GM21390 (cell line): ENCODE data around the gene GINS2.

Experiments used
- ATAC-seq: cut with Tn5 transposase; IDR thresholded peaks from one replicate; pipeline ENCODE4 v1.9.1; 2021; ENCODE audit not compliant: unreplicated experiment

GINS2 gene

GRCh38 chr16:85668676-85669424 is 19.9 kb downstream of the GINS2 start:
- no peak for ATAC-seq

DNA sequence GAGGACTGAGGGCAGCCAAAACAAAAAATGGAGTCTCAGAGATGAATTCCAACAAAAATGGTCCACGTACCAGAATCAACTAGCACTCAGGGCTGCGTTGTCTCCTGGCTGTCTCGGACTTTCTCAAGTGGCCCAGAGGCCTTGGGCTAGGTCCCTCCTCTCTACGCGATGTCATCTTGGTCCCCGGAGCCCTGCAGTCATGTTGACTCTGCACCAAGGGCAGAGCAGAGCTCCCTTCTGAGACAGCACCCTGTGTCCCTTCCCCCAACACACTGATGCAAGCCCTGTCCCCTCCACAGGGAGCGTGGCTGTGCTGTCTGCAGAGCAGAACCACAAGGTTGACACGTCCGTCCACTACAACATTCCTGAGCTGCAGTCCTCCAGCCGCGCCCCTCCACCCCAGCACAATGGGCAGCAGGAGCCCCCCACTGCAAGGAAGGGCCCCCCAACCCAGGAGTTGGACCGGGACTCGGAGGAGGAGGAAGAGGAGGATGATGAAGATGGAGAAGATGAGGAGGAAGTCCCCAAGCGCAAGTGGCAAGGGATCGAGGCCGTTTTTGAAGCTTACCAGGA is 20.8 kb downstream of the GINS2 start:
- no peak for ATAC-seq

GRCh38 chr16:85667261-85667660 is 21.5 kb downstream of the GINS2 start:
- no peak for ATAC-seq

DNA sequence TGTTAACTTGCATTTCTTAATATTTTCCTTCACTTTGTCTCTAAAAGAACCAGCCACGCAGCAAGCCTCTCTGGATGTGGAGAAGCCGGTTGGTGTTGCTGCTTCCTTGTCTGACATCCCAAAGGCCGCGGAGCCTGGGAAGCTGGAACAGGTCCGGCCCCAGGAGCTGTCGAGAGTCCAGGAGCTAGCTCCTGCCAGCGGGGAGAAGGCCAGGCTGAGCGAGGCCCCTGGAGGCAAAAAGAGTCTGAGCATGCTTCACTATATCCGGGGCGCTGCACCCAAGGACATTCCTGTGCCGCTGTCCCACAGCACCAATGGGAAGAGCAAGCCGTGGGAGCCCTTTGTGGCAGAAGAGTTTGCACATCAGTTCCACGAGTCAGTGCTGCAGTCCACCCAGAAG is 22.8 kb downstream of the GINS2 start:
- ATAC-seq: no peak

GRCh38 chr16:85665373-85665740 is 23.4 kb downstream of the GINS2 start:
- ATAC-seq: no peak

DNA sequence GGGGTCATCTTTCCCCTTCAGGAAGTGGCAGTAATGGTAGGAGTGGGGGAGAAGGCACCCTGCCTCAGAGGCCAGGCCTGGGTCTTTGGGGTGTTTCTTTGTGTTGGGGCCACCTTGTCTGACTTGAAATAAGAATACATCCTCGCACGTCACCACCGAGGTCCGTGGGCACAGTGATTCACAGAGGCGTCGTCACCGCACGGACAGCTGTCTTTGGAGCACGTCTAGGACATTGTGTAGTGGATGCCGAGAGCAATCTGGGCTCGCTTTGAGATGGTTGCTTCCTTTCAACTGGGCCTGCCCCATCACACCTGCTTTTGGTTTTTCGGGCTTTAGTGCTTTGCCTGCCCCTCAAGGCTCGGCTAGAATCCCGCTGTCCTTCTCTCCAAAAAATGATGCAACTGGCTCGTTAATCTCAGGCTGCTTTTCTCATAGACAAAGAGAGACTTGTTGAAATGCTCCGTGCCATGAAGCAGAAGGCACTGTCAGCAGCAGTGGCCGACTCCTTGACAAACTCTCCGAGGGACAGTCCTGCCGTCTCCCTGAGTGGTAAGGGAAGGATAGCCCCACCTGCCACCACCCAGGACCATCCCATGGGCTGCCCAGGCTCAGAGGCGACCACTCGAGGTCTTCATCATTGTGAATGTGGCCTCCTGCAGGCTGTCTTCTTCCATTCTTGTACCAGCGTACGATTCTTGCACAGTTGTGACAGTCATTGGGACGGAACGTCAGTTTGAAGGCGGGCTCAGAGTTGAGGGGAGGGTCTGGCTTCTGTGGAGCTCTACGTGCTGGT is 24.0 kb downstream of the GINS2 start:
- no peak for ATAC-seq

DNA sequence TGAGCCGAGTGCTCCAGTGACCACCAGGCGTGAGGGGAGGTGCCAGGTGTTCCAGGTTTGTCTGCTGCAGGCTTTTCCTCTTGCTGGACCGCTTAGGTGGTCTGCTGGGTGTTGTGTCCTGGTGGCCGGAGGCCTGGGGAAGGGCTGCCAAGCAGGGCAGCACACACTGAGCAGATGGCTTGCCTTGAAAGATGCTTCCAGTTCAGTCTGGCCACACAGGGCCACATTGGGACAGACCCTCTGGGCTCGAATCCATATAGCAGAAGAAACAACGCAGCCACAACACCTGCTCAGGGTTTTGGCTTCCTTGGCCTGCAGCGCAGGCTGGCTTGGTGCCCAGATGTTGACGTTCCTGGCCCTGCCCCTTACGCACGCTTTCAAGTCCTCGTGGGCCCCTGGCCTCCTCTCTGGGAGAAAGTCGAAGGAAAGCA is 24.8 kb downstream of the GINS2 start:
- ATAC-seq: no peak

DNA sequence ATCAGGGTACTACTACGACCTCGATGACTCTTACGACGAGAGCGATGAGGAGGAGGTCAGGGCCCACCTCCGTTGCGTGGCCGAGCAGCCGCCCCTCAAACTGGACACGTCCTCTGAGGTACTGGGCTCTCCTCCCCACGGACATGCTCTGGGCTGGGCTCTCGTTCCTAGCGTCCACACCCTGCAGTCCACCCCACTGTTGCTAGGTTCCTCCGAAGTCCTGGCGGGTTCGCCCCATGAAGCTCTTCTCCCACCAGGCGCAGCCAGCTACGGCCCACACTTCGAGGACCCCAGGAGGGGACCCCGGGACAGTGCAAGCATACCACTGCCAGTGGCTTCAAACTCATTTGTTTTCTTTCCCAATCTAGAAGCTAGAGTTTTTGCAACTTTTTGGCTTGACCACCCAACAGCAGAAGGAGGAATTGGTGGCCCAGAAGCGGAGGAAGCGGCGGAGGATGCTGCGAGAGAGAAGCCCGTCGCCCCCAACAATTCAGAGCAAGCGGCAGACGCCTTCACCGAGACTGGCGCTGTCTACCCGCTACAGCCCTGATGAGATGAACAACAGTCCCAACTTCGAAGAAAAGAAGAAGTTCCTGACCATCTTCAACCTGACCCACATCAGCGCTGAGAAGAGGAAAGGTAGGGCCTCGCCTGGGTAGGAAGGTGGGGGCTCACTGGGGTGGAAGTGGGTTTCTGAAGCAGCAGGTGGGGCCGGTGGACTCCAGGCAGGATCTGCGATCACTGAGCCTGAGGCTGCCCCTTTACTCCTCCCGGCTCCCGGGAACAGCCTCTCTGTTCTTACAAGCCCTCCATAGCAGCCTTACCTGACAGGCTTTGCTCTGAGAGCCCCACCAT is 25.6 kb downstream of the GINS2 start:
- ATAC-seq: no peak

DNA sequence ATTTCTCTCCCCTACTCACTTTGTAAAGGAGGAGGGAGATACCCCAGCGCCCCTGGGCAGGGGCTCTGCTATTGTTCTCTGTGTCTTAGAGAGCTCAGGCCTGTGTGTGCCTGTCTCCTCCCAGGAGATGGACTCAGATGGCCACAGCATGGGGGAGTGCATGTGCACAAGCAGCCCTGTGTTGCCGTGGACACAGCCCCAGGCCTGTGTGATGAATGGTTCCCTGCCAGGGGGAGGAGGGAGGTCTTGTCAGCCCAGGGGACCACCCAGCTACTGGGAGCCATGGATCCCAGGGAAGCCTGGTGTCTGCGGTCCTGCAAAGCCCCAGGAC is 26.3 kb downstream of the GINS2 start:
- no peak for ATAC-seq

DNA sequence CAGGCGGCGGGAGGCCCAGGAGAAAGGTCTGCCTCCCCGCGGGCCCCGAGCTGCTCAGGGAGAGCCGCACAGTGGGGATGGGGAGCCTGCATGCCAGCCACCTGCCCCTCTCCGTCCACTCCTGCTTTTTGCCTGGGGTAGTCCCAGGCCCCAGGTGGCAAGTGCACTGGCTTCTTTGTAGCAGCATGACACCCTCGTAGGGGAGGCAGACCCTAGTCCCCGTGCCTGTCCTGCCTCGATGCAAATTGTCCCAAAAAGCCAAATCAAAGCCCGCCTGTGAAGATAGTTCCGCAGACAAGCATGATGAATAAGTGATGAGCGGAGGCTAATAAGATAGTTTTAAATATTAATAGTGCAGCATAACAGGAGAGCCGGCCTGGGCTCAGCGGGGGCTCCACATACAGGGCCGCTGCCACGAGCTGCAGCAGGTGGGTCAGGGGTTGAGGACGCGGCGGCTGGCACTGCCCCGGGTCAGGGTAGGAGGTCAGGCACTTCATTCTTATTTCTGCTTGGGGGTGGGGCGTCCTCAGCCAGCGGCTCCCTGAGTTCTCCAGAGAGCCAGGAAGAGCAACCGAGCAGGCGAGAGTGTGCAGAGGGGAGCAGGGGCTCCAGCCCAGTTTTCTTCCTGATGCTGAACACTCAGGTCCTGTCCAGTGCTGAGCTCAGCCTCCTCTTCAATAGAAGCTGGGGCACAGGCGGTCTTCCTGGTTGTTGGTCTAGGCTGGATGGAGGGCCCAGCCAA is 26.8 kb downstream of the GINS2 start:
- no peak for ATAC-seq

DNA sequence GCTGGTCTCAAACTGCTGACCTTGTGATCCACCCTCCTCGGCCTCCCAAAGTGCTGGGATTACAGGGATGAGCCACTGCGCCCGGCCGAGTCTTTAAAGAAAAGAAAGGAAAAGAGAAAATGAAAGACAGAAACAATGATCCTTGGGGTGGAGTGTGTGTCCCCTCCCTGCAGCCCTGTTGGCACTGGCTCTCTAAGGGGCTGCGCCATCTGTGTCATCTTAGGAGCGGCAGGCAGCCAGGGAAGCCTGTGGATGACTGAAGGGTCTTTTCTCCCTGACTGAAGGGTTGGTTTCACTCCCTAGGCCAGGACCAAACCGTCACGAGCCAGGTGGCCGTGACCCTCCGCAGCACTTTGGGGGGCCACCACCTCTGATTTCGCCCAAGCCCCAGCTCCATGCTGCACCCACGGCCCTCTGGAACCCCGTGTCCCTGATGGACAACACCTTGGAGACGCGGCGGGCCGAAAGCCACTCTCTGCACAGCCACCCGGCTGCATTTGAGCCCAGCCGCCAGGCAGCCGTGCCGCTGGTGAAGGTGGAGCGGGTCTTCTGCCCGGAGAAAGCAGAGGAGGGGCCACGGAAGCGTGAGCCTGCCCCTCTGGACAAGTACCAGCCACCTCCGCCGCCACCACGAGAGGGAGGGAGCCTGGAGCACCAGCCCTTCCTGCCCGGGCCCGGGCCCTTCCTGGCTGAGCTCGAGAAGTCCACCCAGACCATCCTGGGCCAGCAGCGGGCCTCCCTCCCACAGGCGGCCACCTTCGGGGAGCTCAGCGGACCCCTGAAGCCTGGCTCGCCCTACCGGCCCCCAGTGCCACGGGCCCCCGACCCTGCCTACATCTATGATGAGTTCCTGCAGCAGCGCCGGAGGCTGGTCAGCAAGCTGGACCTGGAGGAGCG is 27.7 kb downstream of the GINS2 start:
- no peak for ATAC-seq

- ATAC-seq: no peak
Measured at GRCh38 chr16:85659805-85660511, 28.8 kb downstream of the GINS2 start.

DNA sequence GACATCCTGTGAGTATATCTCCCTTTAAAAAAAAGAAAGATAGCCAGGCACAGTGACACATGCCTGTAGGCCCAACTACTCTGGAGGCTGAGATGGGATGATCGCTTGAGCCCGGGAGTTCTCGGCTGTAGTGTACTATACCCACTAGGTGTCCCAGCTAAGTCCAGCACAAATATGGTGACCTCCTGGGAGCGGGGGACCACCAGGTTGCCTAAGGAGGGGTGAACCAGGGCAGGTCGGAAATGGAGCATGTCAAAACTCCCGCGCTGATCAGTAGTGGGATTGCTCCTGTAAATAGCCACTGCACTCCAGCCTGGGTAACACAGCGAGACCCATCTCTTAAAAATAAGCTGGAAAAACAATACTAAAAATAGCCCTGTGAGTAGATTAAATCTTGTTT is 29.4 kb downstream of the GINS2 start:
- no peak for ATAC-seq

- no peak for ATAC-seq
Measured at GRCh38 chr16:85658504-85659326, 30.0 kb downstream of the GINS2 start.

DNA sequence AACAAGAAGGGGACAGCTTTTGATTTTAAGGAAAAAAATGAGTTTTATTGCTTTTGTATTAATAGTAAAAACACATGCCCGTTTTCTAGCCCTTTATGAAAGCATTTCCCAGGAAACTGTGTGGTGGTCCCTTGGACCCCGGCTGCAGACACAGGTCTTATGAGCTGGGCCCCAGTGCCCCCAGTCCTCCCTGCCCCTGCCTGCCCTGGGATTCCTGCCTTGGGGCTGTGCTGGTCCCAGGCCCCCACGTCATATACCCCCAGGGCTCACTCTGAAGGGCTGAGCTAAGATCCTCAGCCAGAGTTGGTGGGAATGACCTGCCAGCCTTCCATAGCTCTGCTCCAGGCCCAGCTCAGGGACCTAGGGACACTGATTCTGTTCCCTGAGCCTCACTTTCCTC is 30.8 kb downstream of the GINS2 start:
- ATAC-seq: no peak

- no peak for ATAC-seq
Measured at GRCh38 chr16:85657267-85657650, 31.5 kb downstream of the GINS2 start.

DNA sequence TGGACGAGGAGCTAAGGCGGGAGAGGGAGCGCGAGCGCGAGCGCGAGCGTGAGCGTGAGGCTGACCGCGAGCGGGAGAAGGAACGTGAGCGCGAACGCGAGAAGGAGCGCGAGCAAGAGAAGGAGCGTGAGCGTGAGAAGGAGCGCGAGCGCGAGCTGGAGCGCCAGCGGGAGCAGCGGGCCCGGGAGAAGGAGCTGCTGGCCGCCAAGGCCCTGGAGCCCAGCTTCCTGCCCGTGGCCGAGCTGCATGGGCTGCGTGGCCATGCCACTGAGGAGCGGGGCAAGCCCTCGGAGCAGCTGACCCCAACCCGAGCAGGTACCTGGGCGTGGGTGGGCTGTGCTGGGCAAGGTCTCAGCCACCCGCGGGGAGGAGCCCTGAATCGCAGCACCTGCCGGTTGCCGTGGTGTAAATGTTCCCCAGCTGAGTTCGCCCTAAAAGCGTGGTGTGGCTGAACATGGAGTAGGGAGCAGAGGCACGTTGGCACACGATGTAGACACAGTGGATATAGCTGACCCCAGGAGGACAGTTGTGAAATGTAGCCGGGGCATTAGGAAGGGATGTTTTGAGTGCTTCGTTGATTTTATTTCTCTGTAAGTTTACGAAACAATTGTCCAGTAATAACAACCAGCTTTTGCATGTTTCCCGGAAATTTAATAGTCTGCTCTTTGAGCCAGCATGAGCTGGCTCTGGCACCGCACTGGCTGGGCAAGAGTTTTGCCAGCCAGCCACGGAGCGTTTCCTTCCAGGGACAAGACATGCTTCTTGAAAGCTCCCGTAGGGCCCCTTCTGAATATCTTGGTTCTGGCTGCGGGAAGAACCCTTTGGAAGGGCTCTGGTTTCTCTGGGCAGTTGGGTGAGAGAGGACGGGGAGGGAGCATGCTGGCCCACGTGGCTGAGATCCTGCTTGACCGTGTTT is 32.1 kb downstream of the GINS2 start:
- no peak for ATAC-seq
